A549 (cell line): Measurements from ENCODE around the gene DHX35. TPM values are rescaled to one million over a fixed set of nuclear protein-coding genes. Genes with fewer than 3 reads are reported as not detected.

Experiments used
- ATAC-seq, 2 experiments: fragments of 200-7000 bp in 1 of 2; fragments of >200 bp in 1 of 2; cut with Nextera tagmentation in 1 of 2; cut with Tn5 transposase in 1 of 2; 3 replicates each; pipeline versions ENCODE4 v1.8.0 to v1.9.1; 2018 to 2020; ENCODE audit warnings: mild to moderate bottlenecking in 1 of 2, moderate library complexity in 1 of 2
- CTCF ChIA-PET: fragments of 300-600 bp; sonication (Branson Sonifier 250); formaldehyde crosslinking; extraction: SDS; loops from one replicate; lab custom pipeline; 2021; ENCODE audit warnings: antibody characterized with exemption, inconsistent platforms; lab: Yijun Ruan, JAX
- POLR2A ChIA-PET: fragments of 350-600 bp; formaldehyde crosslinking; extraction: SDS; loops from one replicate; lab custom pipeline; 2021; ENCODE audit warnings: antibody characterized with exemption, inconsistent platforms; lab: Yijun Ruan, JAX
- DNase-seq, 2 experiments: peaks; one replicate each; pipeline versions ENCODE4 v3.0.0 to v3.0.0-alpha.2; 2011 to 2016; ENCODE audit warnings: low read depth in 1 of 2, low spot score in 1 of 2
- FAIRE-seq: peaks from 2 replicates; lab custom pipeline; 2011; peaks lifted over from hg19 to GRCh38; lab: Jason Lieb, UNC
- H3K27ac ChIP-seq, 2 experiments: fragments of >200 bp; sonication (Bioruptor Twin); formaldehyde crosslinking; 3 replicates each; pipeline ENCODE4 v1.5.1; 2016 to 2017
- H3K4me1 ChIP-seq: fragments of >200 bp; sonication (Bioruptor Twin); formaldehyde crosslinking; 3 replicates; pipeline ENCODE4 v1.6.1; 2016
- H3K4me2 ChIP-seq: fragments of >200 bp; sonication (Bioruptor Twin); formaldehyde crosslinking; 3 replicates; pipeline ENCODE4 v1.6.1; 2016
- H3K4me3 ChIP-seq: fragments of >200 bp; sonication (Bioruptor Twin); formaldehyde crosslinking; 3 replicates; pipeline ENCODE4 v1.5.1; 2016
- H3K9me3 ChIP-seq: fragments of >200 bp; sonication (Bioruptor Twin); formaldehyde crosslinking; 3 replicates; pipeline ENCODE4 v1.6.1; 2016
- CBX2 ChIP-seq: fragments of 200-600 bp; sonication (generic); IDR thresholded peaks from 2 replicates; pipeline ENCODE4 v1.6.1; 2016; ENCODE audit warnings: low read depth, mild to moderate bottlenecking, borderline replicate concordance
- CHD4 ChIP-seq: fragments of 200-600 bp; sonication (generic); IDR thresholded peaks from 2 replicates; pipeline ENCODE4 v1.6.1; 2016; ENCODE audit warnings: antibody characterized with exemption, mild to moderate bottlenecking, borderline replicate concordance
- CTCF ChIP-seq: fragments of >200 bp; sonication (Bioruptor Twin); formaldehyde crosslinking; IDR thresholded peaks from 3 replicates; pipeline ENCODE4 v1.5.1; 2016
- E2F6 ChIP-seq: IDR thresholded peaks from 2 replicates; pipeline ENCODE4 v1.6.1; 2012; ENCODE audit warnings: low read depth, borderline replicate concordance
- EHF ChIP-seq: fragments of 250-450 bp; sonication (Bioruptor Pico); IDR thresholded peaks from 2 replicates; pipeline ENCODE4 v1.5.0; 2020; ENCODE audit warnings: mild to moderate bottlenecking
- EHMT2 ChIP-seq: fragments of 200-600 bp; sonication (generic); IDR thresholded peaks from 2 replicates; pipeline ENCODE4 v1.6.1; 2016; ENCODE audit warnings: antibody characterized with exemption, low read depth, mild to moderate bottlenecking, moderate library complexity
- ESRRA ChIP-seq: fragments of 150-350 bp; IDR thresholded peaks from 2 replicates; pipeline ENCODE4 v1.6.1; 2014; ENCODE audit warnings: mild to moderate bottlenecking, low read length, borderline replicate concordance
- FOXS1 ChIP-seq: fragments of 250-450 bp; sonication (Bioruptor Pico); IDR thresholded peaks from 2 replicates; pipeline ENCODE4 v1.5.0; 2020; ENCODE audit warnings: mild to moderate bottlenecking, moderate library complexity
- GATA3 ChIP-seq: IDR thresholded peaks from 2 replicates; pipeline ENCODE4 v1.6.1; 2012; ENCODE audit warnings: borderline replicate concordance
- HDAC2 ChIP-seq: fragments of 200-600 bp; sonication (generic); IDR thresholded peaks from 2 replicates; pipeline ENCODE4 v1.6.1; 2016
- HEYL ChIP-seq: fragments of 250-450 bp; sonication (Bioruptor Pico); IDR thresholded peaks from 2 replicates; pipeline ENCODE4 v1.8.0; 2021; ENCODE audit warnings: mild to moderate bottlenecking, moderate library complexity
- HOXA7 ChIP-seq: fragments of 250-450 bp; sonication (Bioruptor Pico); IDR thresholded peaks from 2 replicates; pipeline ENCODE4 v1.5.0; 2020; ENCODE audit warnings: mild to moderate bottlenecking, moderate library complexity
- HOXB13 ChIP-seq: fragments of 250-450 bp; sonication (Bioruptor Pico); IDR thresholded peaks from 2 replicates; pipeline ENCODE4 v1.5.0; 2020; ENCODE audit warnings: low read depth, mild to moderate bottlenecking, moderate library complexity
- JUNB ChIP-seq: fragments of >200 bp; sonication (Bioruptor Twin); formaldehyde crosslinking; IDR thresholded peaks from 2 replicates; pipeline ENCODE4 v1.6.1; 2016
- KDM1A ChIP-seq: fragments of 200-600 bp; sonication (generic); IDR thresholded peaks from 2 replicates; pipeline ENCODE4 v1.6.1; 2016; ENCODE audit warnings: low read depth, mild to moderate bottlenecking
- KDM5A ChIP-seq: fragments of 200-600 bp; sonication (generic); IDR thresholded peaks from 2 replicates; pipeline ENCODE4 v1.6.1; 2016; ENCODE audit warnings: antibody characterized with exemption, mild to moderate bottlenecking
- MAFK ChIP-seq: fragments of 450-650 bp; IDR thresholded peaks from 2 replicates; pipeline ENCODE4 v1.6.1; 2014; ENCODE audit not compliant: partially characterized antibody
- MAX ChIP-seq: IDR thresholded peaks from 2 replicates; pipeline ENCODE4 v1.6.1; 2012
- MYC ChIP-seq: IDR thresholded peaks from 2 replicates; pipeline ENCODE4 v1.6.1; 2012; ENCODE audit warnings: mild to moderate bottlenecking, inconsistent platforms, low read length, improper control_type of control experiment, borderline replicate concordance
- NFE2L2 ChIP-seq: fragments of 150-350 bp; conservative IDR thresholded peaks from 2 replicates; pipeline ENCODE4 v1.6.1; 2014; ENCODE audit warnings: low read length
- NPAS2 ChIP-seq: fragments of 250-450 bp; sonication (Bioruptor Pico); IDR thresholded peaks from 2 replicates; pipeline ENCODE4 v1.8.0; 2022; ENCODE audit warnings: mild to moderate bottlenecking, moderate library complexity, borderline replicate concordance
- NR3C1 ChIP-seq: fragments of >200 bp; sonication (Bioruptor Twin); formaldehyde crosslinking; IDR thresholded peaks from 3 replicates; pipeline ENCODE4 v1.6.1; 2017
- RAD21 ChIP-seq, 2 experiments: fragments of >200 bp in 1 of 2; sonication (Bioruptor Twin) in 1 of 2; formaldehyde crosslinking in 1 of 2; IDR thresholded peaks in 1 of 2; conservative IDR thresholded peaks in 1 of 2; 2 replicates in 1 of 2; 3 replicates in 1 of 2; pipeline ENCODE4 v1.6.1; 2012 to 2018; ENCODE audit warnings: inconsistent platforms in 1 of 2
- RARB ChIP-seq: fragments of 250-450 bp; sonication (Bioruptor Pico); IDR thresholded peaks from 2 replicates; pipeline ENCODE4 v1.8.0; 2021; ENCODE audit warnings: mild to moderate bottlenecking, moderate library complexity
- RNF2 ChIP-seq: fragments of 200-600 bp; sonication (generic); IDR thresholded peaks from 2 replicates; pipeline ENCODE4 v1.6.1; 2016; ENCODE audit warnings: low read depth, mild to moderate bottlenecking, antibody characterized with exemption, moderate library complexity, borderline replicate concordance
- SMC3 ChIP-seq: fragments of >200 bp; sonication (Bioruptor Twin); formaldehyde crosslinking; IDR thresholded peaks from 3 replicates; pipeline ENCODE4 v1.6.1; 2018; ENCODE audit warnings: inconsistent platforms
- SREBF2 ChIP-seq: fragments of 450-650 bp; IDR thresholded peaks from 2 replicates; pipeline ENCODE4 v1.6.1; 2014; ENCODE audit warnings: mild to moderate bottlenecking, moderate library complexity
- ZFP36 ChIP-seq: fragments of 450-650 bp; IDR thresholded peaks from 2 replicates; pipeline ENCODE4 v1.6.1; 2014; ENCODE audit warnings: borderline replicate concordance; ENCODE audit not compliant: partially characterized antibody
- ZNF302 ChIP-seq: fragments of 250-450 bp; sonication (Bioruptor Pico); IDR thresholded peaks from 2 replicates; pipeline ENCODE4 v1.9.0; 2021; ENCODE audit warnings: inconsistent platforms, mild to moderate bottlenecking, moderate library complexity
- WGBS: methylation state at CpG from one replicate; pipeline ENCODE4 v1.1.6; 2017; ENCODE audit errors: missing lambda C conversion rate; 5-methylcytosine and 5-hydroxymethylcytosine counted together
- polyA plus RNA-seq, 4 experiments: library from polyadenylated mRNA; depleted of rRNA in 3 of 4; stranded (reverse); fragments of >200 nt; fragmentation: RNase III in 1 of 4; extraction: RNeasy Plus Mini Kit Qiagen cat#74134 plus additional on column Dnase treatment in 1 of 4; gene quantifications; 2 replicates in 3 of 4; 3 replicates in 1 of 4; pipeline ENCODE4 v1.2.3, GENCODE V29; 2011 to 2017
- TF ChIP-seq, protein P1 (sequence below): fragments of 150-350 bp; IDR thresholded peaks from 2 replicates; pipeline ENCODE4 v1.6.1; 2014; ENCODE audit warnings: low read depth, mild to moderate bottlenecking, low read length
- TF ChIP-seq, protein P2 (sequence below): IDR thresholded peaks from 2 replicates; pipeline ENCODE4 v1.6.1; 2012

Gene DHX35
- polyA plus RNA-seq, 2 of the 4 experiments (the other 2 are of a cell fraction) = 7.7 to 13.8 TPM

DNA sequence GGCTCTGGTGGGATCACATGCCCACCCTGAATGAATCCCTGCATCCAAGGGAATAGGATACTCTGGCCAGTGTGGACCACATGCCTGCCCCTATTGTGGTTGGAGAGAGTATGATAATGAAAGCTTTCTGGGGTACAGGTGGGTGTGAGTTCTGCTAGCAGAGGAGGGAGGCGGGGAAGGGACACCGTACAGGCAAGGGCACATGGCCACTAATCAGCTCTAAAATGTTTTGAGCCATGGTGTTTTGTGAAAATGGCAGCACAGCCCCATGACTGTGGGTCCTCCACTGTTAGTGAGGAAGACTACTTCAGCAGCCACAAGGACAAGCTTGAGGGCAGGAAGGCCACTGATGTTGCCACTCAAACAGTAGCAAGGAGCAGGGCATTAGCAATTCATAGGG is 11.9 kb upstream of the DHX35 start:
- TF ChIP-seq EHF (no peak), JUNB (no peak), CHD4 (no peak), KDM5A (no peak), CBX2 (no peak), MAX (no peak)
- TF ChIP-seq, protein P1, sequence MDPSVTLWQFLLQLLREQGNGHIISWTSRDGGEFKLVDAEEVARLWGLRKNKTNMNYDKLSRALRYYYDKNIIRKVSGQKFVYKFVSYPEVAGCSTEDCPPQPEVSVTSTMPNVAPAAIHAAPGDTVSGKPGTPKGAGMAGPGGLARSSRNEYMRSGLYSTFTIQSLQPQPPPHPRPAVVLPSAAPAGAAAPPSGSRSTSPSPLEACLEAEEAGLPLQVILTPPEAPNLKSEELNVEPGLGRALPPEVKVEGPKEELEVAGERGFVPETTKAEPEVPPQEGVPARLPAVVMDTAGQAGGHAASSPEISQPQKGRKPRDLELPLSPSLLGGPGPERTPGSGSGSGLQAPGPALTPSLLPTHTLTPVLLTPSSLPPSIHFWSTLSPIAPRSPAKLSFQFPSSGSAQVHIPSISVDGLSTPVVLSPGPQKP = no peak
- POLR2A ChIA-PET = no interaction called here
- H3K4me2 ChIP-seq = no peak overlapping the region
- 89% methylated on average over 2 of the region's 2 CpGs for WGBS
- DNase-seq (no peak), ATAC-seq (no peak), FAIRE-seq (no peak)
- H3K27ac ChIP-seq = no peak overlapping the region
- H3K4me3 ChIP-seq = no peak overlapping the region
- H3K4me1 ChIP-seq = no peaks in the 10 kb centered on the region
- CTCF ChIA-PET = interaction anchor here (0.9 to 4.5 kb wide), 5 partner anchors 8 to 100 kb away, joined by 3 to 16 read pairs (median 4); partner anchors contain the start of genes DHX35 and FAM83D
- H3K9me3 ChIP-seq = no peaks in the 10 kb centered on the region

GRCh38 chr20:38951611-38952010 is 10.5 kb upstream of the DHX35 start:
- DNase-seq = no peak
- WGBS = 94% methylated on average over 9 of the region's 9 CpGs
- no peaks in the 10 kb centered on the region for H3K9me3 ChIP-seq
- ChIA-PET CTCF (interaction anchor here (0.6 to 4.5 kb wide), 3 partner anchors 9 to 24 kb away, joined by 4 to 16 read pairs (median 13); partner anchors contain the start of genes DHX35 and FAM83D), POLR2A (interaction anchor here (3.0 kb wide), 1 partner anchor 11 kb away, joined by 10 read pairs; the partner anchor contains the start of gene DHX35)
- H3K4me3 ChIP-seq = no peak overlapping the region
- H3K27ac ChIP-seq = no peak overlapping the region
- no peaks in the 10 kb centered on the region for H3K4me1 ChIP-seq
- no peak for ATAC-seq
- H3K4me2 ChIP-seq = no peak overlapping the region
- no peak for TF ChIP-seq JUNB
- TF ChIP-seq FOXS1 (CRISPR knock-in tag) = no peak
- no peak for TF ChIP-seq ZNF302 (CRISPR knock-in tag)
- no peak for TF ChIP-seq CHD4
- no peak for TF ChIP-seq SREBF2
- no peak for TF ChIP-seq GATA3
- TF ChIP-seq RARB (CRISPR knock-in tag) = no peak
- TF ChIP-seq EHMT2 = no peak
- no peak for TF ChIP-seq MYC
- TF ChIP-seq ESRRA = no peak
- TF ChIP-seq HOXB13 (CRISPR knock-in tag) = no peak
- no peak for TF ChIP-seq E2F6
- TF ChIP-seq CTCF = no peak
- no peak for FAIRE-seq

DNA sequence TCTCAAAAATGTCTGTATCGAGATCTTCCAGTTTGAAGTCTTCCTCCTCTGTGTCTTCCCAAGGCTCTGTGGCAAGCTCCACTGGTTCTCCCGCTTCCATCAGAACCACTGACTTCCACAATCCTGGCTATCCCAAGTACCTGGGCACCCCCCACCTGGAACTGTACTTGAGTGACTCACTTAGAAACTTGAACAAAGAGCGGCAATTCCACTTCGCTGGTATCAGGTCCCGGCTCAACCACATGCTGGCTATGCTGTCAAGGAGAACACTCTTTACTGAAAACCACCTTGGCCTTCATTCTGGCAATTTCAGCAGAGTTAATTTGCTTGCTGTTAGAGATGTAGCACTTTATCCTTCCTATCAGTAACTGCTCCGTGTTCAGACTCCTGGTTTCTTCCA is 10.0 kb upstream of the DHX35 start:
- no peak for DNase-seq
- Histone ChIP-seq H3K4me2 (no peak overlapping the region), H3K4me1 (no peaks in the 10 kb centered on the region), H3K4me3 (no peak overlapping the region), H3K27ac (no peak overlapping the region), H3K9me3 (no peaks in the 10 kb centered on the region)
- no peak for FAIRE-seq
- no peak for TF ChIP-seq HOXA7
- no peak for TF ChIP-seq NR3C1
- no peak for TF ChIP-seq ZFP36
- TF ChIP-seq ZNF302 (CRISPR knock-in tag) = no peak
- TF ChIP-seq HDAC2 = no peak
- no peak for TF ChIP-seq MYC
- no peak for TF ChIP-seq HEYL
- TF ChIP-seq RNF2 = no peak
- TF ChIP-seq KDM5A = no peak
- TF ChIP-seq, protein P2, sequence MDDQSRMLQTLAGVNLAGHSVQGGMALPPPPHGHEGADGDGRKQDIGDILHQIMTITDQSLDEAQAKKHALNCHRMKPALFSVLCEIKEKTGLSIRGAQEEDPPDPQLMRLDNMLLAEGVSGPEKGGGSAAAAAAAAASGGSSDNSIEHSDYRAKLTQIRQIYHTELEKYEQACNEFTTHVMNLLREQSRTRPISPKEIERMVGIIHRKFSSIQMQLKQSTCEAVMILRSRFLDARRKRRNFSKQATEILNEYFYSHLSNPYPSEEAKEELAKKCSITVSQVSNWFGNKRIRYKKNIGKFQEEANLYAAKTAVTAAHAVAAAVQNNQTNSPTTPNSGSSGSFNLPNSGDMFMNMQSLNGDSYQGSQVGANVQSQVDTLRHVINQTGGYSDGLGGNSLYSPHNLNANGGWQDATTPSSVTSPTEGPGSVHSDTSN = no peak
- no peak for TF ChIP-seq NPAS2 (CRISPR knock-in tag)
- no peak for TF ChIP-seq SMC3
- no peak for TF ChIP-seq RAD21 (conservative IDR thresholded peaks at IDR 0.05 in 1 of 2, IDR thresholded peaks at IDR 0.05 in 1 of 2)
- TF ChIP-seq NFE2L2 = no peak
- TF ChIP-seq MAFK = no peak
- TF ChIP-seq KDM1A = no peak
- CTCF ChIA-PET = interaction anchor here (0.6 to 4.5 kb wide), 3 partner anchors 9 to 25 kb away, joined by 4 to 16 read pairs (median 13); partner anchors contain the start of genes DHX35 and FAM83D
- ATAC-seq = no peak
- POLR2A ChIA-PET = interaction anchor here (3.0 kb wide), 1 partner anchor 10 kb away, joined by 10 read pairs; the partner anchor contains the start of gene DHX35
- WGBS = 94% methylated on average over 6 of the region's 6 CpGs
